Measurements from ENCODE around the gene MINDY2. TPM values are rescaled to one million over a fixed set of nuclear protein-coding genes. Genes with fewer than 3 reads are reported as not detected.
"Not testable (repeated sequence)": the region's sequence is repeated elsewhere in the genome, so short reads cannot be mapped to it uniquely, and the experiment has no call there.

MINDY2 gene
- total RNA-seq, 1 experiment from 2014 or later, result 29.9 TPM

DNA sequence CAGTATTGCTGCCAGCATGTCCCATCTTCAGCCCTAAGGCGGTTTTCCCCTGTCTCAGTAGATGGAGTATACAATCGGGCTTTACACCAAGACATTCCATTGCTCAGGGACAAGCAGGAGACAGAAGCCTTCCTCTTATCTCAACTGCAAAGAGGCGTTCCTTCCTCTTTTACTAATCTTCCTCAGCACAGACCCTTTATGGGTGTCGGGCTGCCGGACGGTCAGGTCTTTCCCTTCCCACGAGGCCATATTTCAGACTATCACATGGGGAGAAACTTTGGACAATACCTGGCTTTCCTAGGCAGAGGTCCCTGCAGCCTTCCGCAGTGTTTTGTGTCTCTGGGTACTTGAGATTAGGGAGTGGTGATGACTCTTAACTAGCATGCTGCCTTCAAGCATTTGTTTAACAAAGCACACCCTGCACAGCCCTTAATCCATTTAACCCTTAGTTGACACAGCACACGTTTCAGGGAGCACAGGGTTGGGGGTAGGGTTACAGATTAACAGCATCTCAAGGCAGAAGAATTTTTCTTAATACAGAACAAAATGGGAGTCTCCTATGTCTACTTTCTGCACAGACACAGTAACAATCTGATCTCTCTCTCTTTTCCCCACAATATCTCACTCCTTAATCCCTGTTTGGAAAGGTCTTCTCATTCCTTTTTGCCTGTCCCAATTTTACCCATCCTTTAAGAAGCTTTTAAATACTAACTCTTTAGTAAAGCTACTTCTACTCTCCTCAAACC, 62.8 kb downstream of the MINDY2 start:
- Mint-ChIP-seq H3K27ac (peak overlapping the region; percentile 96), H3K4me3 (peak overlapping the region; percentile 64), H3K4me1 (peaks cover 28% of the 10 kb centered on the region)
- H3K27me3 Mint-ChIP-seq (ENCODE audit: low read depth); H3K36me3 Mint-ChIP-seq; H3K9me3 Mint-ChIP-seq; POLR2A ChIA-PET; DNase-seq (ENCODE audit: low spot score): not testable (repeated sequence)
- ATAC-seq, result peak; percentile 22
- CTCF ChIA-PET, result interaction anchor here (1.1 kb wide), 1 partner anchor 63 kb away, joined by 5 read pairs; the partner anchor contains the start of gene MINDY2
- 0 out of 2 replicates have a peak, but pooled peaks have one; percentile 27 for TF ChIP-seq TEAD1 (CRISPR knock-in tag; IDR thresholded peaks at IDR 0.05)
- TF ChIP-seq, protein P1, sequence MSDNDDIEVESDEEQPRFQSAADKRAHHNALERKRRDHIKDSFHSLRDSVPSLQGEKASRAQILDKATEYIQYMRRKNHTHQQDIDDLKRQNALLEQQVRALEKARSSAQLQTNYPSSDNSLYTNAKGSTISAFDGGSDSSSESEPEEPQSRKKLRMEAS (CRISPR knock-in tag; IDR thresholded peaks at IDR 0.05), result peak; percentile 44; the same call in 1 of the 2 replicates

DNA sequence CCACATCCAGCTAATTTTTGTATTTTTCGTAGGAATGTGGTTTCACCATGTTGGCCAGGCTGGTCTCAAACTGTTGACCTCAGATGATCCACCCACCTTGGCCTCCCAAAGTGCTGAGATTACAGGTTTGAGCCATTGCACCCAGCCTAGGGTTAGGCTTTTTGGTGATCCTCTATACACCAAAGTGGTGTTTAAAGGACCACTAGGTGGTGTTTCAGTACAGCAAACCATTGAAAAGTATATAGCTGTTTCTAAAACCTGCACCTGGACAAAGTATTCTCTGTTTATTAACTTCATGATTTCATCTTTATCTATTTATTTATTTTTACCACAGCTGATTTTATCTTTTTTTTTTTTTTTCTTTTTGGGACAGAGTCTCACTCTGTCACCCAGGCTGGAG, 68.4 kb downstream of the MINDY2 start:
- ChIA-PET CTCF (interaction anchor here (0.6 to 1.4 kb wide), 21 partner anchors 16 to 612 kb away, joined by 3 to 9 read pairs (median 3); partner anchors contain the start of gene MINDY2), POLR2A (interaction anchor here (0.6 kb wide), 1 partner anchor 39 kb away, joined by 4 read pairs; no protein-coding TSS in a partner anchor)
- H3K9me3 Mint-ChIP-seq, result no peaks in the 10 kb centered on the region; the same call in 1 of the 2 replicates
- H3K36me3 Mint-ChIP-seq, result 0 out of 2 replicates have a peak, but pooled peaks cover 3% of the 10 kb centered on the region
- DNase-seq (ENCODE audit: low spot score) (no peak), ATAC-seq (peak; percentile 73)
- no peaks in the 10 kb centered on the region for H3K27me3 Mint-ChIP-seq (ENCODE audit: low read depth)
- H3K4me3 Mint-ChIP-seq, result no peak overlapping the region
- no peak overlapping the region for H3K27ac Mint-ChIP-seq
- peaks cover 4% of the 10 kb centered on the region for H3K4me1 Mint-ChIP-seq
- TF ChIP-seq ZNF423 (CRISPR knock-in tag; IDR thresholded peaks at IDR 0.05) (no peak), NR3C1 (CRISPR knock-in tag; conservative IDR thresholded peaks at IDR 0.05; ENCODE audit: low read depth) (no peak), JAZF1 (CRISPR knock-in tag; IDR thresholded peaks at IDR 0.05) (no peak), PRRX2 (CRISPR knock-in tag; IDR thresholded peaks at IDR 0.05) (no peak), ZNF121 (CRISPR knock-in tag; IDR thresholded peaks at IDR 0.05) (no peak), GABPB1 (CRISPR knock-in tag; IDR thresholded peaks at IDR 0.05) (no peak), EMX1 (CRISPR knock-in tag; IDR thresholded peaks at IDR 0.05) (no peak)
- TF ChIP-seq, protein P2, sequence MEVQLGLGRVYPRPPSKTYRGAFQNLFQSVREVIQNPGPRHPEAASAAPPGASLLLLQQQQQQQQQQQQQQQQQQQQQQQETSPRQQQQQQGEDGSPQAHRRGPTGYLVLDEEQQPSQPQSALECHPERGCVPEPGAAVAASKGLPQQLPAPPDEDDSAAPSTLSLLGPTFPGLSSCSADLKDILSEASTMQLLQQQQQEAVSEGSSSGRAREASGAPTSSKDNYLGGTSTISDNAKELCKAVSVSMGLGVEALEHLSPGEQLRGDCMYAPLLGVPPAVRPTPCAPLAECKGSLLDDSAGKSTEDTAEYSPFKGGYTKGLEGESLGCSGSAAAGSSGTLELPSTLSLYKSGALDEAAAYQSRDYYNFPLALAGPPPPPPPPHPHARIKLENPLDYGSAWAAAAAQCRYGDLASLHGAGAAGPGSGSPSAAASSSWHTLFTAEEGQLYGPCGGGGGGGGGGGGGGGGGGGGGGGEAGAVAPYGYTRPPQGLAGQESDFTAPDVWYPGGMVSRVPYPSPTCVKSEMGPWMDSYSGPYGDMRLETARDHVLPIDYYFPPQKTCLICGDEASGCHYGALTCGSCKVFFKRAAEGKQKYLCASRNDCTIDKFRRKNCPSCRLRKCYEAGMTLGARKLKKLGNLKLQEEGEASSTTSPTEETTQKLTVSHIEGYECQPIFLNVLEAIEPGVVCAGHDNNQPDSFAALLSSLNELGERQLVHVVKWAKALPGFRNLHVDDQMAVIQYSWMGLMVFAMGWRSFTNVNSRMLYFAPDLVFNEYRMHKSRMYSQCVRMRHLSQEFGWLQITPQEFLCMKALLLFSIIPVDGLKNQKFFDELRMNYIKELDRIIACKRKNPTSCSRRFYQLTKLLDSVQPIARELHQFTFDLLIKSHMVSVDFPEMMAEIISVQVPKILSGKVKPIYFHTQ (CRISPR knock-in tag; IDR thresholded peaks at IDR 0.05), result no peak
- TF ChIP-seq, protein P3, sequence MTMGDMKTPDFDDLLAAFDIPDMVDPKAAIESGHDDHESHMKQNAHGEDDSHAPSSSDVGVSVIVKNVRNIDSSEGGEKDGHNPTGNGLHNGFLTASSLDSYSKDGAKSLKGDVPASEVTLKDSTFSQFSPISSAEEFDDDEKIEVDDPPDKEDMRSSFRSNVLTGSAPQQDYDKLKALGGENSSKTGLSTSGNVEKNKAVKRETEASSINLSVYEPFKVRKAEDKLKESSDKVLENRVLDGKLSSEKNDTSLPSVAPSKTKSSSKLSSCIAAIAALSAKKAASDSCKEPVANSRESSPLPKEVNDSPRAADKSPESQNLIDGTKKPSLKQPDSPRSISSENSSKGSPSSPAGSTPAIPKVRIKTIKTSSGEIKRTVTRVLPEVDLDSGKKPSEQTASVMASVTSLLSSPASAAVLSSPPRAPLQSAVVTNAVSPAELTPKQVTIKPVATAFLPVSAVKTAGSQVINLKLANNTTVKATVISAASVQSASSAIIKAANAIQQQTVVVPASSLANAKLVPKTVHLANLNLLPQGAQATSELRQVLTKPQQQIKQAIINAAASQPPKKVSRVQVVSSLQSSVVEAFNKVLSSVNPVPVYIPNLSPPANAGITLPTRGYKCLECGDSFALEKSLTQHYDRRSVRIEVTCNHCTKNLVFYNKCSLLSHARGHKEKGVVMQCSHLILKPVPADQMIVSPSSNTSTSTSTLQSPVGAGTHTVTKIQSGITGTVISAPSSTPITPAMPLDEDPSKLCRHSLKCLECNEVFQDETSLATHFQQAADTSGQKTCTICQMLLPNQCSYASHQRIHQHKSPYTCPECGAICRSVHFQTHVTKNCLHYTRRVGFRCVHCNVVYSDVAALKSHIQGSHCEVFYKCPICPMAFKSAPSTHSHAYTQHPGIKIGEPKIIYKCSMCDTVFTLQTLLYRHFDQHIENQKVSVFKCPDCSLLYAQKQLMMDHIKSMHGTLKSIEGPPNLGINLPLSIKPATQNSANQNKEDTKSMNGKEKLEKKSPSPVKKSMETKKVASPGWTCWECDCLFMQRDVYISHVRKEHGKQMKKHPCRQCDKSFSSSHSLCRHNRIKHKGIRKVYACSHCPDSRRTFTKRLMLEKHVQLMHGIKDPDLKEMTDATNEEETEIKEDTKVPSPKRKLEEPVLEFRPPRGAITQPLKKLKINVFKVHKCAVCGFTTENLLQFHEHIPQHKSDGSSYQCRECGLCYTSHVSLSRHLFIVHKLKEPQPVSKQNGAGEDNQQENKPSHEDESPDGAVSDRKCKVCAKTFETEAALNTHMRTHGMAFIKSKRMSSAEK (CRISPR knock-in tag; IDR thresholded peaks at IDR 0.05; ENCODE audit: borderline replicate concordance), result no peak
- TF ChIP-seq, protein P4, sequence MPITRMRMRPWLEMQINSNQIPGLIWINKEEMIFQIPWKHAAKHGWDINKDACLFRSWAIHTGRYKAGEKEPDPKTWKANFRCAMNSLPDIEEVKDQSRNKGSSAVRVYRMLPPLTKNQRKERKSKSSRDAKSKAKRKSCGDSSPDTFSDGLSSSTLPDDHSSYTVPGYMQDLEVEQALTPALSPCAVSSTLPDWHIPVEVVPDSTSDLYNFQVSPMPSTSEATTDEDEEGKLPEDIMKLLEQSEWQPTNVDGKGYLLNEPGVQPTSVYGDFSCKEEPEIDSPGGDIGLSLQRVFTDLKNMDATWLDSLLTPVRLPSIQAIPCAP (CRISPR knock-in tag; IDR thresholded peaks at IDR 0.05), result no peak
- TF ChIP-seq, protein P5, sequence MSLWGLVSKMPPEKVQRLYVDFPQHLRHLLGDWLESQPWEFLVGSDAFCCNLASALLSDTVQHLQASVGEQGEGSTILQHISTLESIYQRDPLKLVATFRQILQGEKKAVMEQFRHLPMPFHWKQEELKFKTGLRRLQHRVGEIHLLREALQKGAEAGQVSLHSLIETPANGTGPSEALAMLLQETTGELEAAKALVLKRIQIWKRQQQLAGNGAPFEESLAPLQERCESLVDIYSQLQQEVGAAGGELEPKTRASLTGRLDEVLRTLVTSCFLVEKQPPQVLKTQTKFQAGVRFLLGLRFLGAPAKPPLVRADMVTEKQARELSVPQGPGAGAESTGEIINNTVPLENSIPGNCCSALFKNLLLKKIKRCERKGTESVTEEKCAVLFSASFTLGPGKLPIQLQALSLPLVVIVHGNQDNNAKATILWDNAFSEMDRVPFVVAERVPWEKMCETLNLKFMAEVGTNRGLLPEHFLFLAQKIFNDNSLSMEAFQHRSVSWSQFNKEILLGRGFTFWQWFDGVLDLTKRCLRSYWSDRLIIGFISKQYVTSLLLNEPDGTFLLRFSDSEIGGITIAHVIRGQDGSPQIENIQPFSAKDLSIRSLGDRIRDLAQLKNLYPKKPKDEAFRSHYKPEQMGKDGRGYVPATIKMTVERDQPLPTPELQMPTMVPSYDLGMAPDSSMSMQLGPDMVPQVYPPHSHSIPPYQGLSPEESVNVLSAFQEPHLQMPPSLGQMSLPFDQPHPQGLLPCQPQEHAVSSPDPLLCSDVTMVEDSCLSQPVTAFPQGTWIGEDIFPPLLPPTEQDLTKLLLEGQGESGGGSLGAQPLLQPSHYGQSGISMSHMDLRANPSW (CRISPR knock-in tag; conservative IDR thresholded peaks at IDR 0.05; ENCODE audit: low read depth), result no peak
- TF ChIP-seq, protein P6, sequence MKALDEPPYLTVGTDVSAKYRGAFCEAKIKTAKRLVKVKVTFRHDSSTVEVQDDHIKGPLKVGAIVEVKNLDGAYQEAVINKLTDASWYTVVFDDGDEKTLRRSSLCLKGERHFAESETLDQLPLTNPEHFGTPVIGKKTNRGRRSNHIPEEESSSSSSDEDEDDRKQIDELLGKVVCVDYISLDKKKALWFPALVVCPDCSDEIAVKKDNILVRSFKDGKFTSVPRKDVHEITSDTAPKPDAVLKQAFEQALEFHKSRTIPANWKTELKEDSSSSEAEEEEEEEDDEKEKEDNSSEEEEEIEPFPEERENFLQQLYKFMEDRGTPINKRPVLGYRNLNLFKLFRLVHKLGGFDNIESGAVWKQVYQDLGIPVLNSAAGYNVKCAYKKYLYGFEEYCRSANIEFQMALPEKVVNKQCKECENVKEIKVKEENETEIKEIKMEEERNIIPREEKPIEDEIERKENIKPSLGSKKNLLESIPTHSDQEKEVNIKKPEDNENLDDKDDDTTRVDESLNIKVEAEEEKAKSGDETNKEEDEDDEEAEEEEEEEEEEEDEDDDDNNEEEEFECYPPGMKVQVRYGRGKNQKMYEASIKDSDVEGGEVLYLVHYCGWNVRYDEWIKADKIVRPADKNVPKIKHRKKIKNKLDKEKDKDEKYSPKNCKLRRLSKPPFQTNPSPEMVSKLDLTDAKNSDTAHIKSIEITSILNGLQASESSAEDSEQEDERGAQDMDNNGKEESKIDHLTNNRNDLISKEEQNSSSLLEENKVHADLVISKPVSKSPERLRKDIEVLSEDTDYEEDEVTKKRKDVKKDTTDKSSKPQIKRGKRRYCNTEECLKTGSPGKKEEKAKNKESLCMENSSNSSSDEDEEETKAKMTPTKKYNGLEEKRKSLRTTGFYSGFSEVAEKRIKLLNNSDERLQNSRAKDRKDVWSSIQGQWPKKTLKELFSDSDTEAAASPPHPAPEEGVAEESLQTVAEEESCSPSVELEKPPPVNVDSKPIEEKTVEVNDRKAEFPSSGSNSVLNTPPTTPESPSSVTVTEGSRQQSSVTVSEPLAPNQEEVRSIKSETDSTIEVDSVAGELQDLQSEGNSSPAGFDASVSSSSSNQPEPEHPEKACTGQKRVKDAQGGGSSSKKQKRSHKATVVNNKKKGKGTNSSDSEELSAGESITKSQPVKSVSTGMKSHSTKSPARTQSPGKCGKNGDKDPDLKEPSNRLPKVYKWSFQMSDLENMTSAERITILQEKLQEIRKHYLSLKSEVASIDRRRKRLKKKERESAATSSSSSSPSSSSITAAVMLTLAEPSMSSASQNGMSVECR (CRISPR knock-in tag; IDR thresholded peaks at IDR 0.05; ENCODE audit: borderline replicate concordance), result no peak

All from WTC11 (cell line).